Suprapubic skin (tissue), 4 donors: ENCODE data around the gene CUBN.

ENCODE experiments used
- CTCF ChIP-seq, 2 donors: fragments of 200-600 bp in 1 of 2; fragments of 450-650 bp in 1 of 2; sonication (generic) in 1 of 2; IDR thresholded peaks; one replicate each; pipeline ENCODE4 v1.5.1; 2016 to 2019; ENCODE audit warnings: antibody characterized with exemption in 2 of 2, mild to moderate bottlenecking in 1 of 2, moderate library complexity in 1 of 2
- POLR2A ChIP-seq, 2 donors: fragments of 450-650 bp; IDR thresholded peaks; one replicate each; pipeline ENCODE4 v1.6.1; 2017; ENCODE audit warnings: antibody characterized with exemption in 2 of 2, mild to moderate bottlenecking in 2 of 2, moderate library complexity in 2 of 2
- POLR2AphosphoS5 ChIP-seq, 3 donors: sonication (generic); formaldehyde crosslinking; IDR thresholded peaks; one replicate each; pipeline ENCODE4 v1.6.1; 2017; ENCODE audit warnings: antibody characterized with exemption in 3 of 3

GRCh38 chr10:17053061-17053460, 76.5 kb downstream of the CUBN start:
- TF ChIP-seq POLR2A (IDR thresholded peaks at IDR 0.05), result no peak
- no peak for TF ChIP-seq CTCF (IDR thresholded peaks at IDR 0.05)
- TF ChIP-seq POLR2AphosphoS5 (IDR thresholded peaks at IDR 0.05), result no peak
